Breast epithelium (tissue), 4 donors: Measurements from ENCODE around the gene BIN1. TPM values are rescaled to one million over a fixed set of nuclear protein-coding genes. Genes with fewer than 3 reads are reported as not detected.
"Not testable (repeated sequence)": the region's sequence is repeated elsewhere in the genome, so short reads cannot be mapped to it uniquely, and the experiment has no call there.

Experiments
- DNase-seq, 2 donors: peaks; one replicate each; pipeline ENCODE4 v3.0.0-alpha.2; 2019; ENCODE audit warnings: low spot score in 2 of 2
- H3K27ac ChIP-seq, 2 donors: fragments of 200-600 bp; sonication (generic) in 1 of 2; one replicate each; pipeline ENCODE4 v1.5.1; 2016 to 2019; ENCODE audit warnings: mild to moderate bottlenecking in 1 of 2
- H3K27me3 ChIP-seq, 2 donors: fragments of 200-600 bp; sonication (generic) in 1 of 2; one replicate each; pipeline versions ENCODE4 v1.5.1 to v1.6.0; 2017 to 2019; ENCODE audit warnings: control low read depth in 1 of 2, mild to moderate bottlenecking in 1 of 2
- H3K36me3 ChIP-seq: fragments of 200-600 bp; one replicate; pipeline ENCODE4 v1.5.1; 2019
- H3K4me1 ChIP-seq, 2 donors: fragments of 200-600 bp; sonication (generic); one replicate each; pipeline ENCODE4 v1.5.1; 2016 to 2019; ENCODE audit warnings: control low read depth in 1 of 2
- H3K4me3 ChIP-seq, 3 donors: fragments of 200-600 bp; sonication (generic); 1 replicate in 2 of 3; 2 replicates in 1 of 3; pipeline ENCODE4 v1.5.1; 2016 to 2019; ENCODE audit warnings: mild to moderate bottlenecking in 3 of 3, moderate library complexity in 2 of 3
- H3K9me3 ChIP-seq, 2 donors: fragments of 200-600 bp; sonication (generic) in 1 of 2; one replicate each; pipeline ENCODE4 v1.5.1; 2016 to 2019; ENCODE audit warnings: control low read depth in 1 of 2
- CTCF ChIP-seq, 3 donors: fragments of 450-650 bp; IDR thresholded peaks; one replicate each; pipeline ENCODE4 v1.5.1; 2016 to 2017; ENCODE audit warnings: antibody characterized with exemption in 3 of 3, mild to moderate bottlenecking in 3 of 3, moderate library complexity in 3 of 3
- POLR2A ChIP-seq: fragments of 450-650 bp; IDR thresholded peaks from one replicate; pipeline ENCODE4 v1.6.1; 2016; ENCODE audit warnings: antibody characterized with exemption, mild to moderate bottlenecking, moderate library complexity
- POLR2AphosphoS5 ChIP-seq, 3 donors: sonication (generic); formaldehyde crosslinking; IDR thresholded peaks; one replicate each; pipeline ENCODE4 v1.6.1; 2017; ENCODE audit warnings: antibody characterized with exemption in 3 of 3
- intact Hi-C: fragments of 100-400 bp; cut with DNase I; formaldehyde crosslinking; loops from one replicate; pipeline ENCODE4 v1.15.1; 2023; ENCODE audit warnings: low total_unique reads
- total RNA-seq, 3 donors: library from RNA; depleted of rRNA; stranded (reverse); fragments of >200 nt; gene quantifications; one replicate each; pipeline ENCODE4 v1.1.0, GENCODE V29; 2016

The BIN1 gene
- total RNA-seq, 3 donors from 2014 or later, result 30.1 to 74.4 (median 59.3) TPM

DNA sequence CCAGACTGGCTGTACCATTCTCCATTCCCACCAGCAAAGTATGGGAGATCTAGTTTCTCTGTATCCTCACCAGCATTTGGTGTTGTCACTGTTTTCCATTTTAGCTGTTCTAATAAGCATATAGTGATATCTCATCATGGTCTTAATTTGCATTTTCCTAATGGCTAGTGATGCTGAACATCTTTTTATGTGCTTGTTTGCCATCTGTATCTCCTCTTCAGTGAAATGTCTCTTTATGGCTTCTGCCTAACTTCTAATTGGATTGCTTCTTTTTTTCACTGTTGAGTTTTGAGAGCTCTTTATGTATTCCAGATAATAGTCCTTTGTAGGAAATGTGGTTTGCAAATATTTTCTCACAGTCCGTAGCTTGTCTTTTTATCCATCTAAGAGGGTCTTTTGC, 18.9 kb upstream of the BIN1 start:
- Histone ChIP-seq H3K4me3 (no peak overlapping the region), H3K27me3 (no peaks in the 10 kb centered on the region), H3K9me3 (no peaks in the 10 kb centered on the region), H3K36me3 (no peaks in the 10 kb centered on the region), H3K4me1 (no peaks in the 10 kb centered on the region), H3K27ac (no peak overlapping the region)
- intact Hi-C loops, result no loop called here
- TF ChIP-seq CTCF (IDR thresholded peaks at IDR 0.05) (no peak), POLR2AphosphoS5 (IDR thresholded peaks at IDR 0.05) (no peak), POLR2A (no peak)
- no peak for DNase-seq

DNA sequence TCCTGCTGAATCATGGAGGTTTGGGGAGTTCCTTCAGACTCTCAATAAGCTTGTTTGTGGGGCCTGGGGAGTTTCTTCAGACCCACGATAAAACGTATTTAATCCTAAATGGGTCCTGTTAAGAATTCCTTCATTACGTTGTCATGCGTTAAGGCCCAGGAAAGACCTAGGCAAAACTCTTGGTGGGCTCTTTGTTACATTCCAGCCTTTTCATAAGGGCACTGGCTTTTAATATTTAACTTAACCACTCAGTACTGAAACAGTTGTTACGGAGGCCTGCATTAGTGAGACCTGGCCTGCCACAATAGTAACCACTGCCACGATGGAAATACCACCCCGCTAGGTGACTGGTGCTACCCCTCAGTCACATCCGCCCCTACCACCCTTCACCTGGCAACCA, 17.5 kb upstream of the BIN1 start:
- TF ChIP-seq CTCF (IDR thresholded peaks at IDR 0.05) (no peak), POLR2AphosphoS5 (IDR thresholded peaks at IDR 0.05) (no peak), POLR2A (no peak)
- no peak overlapping the region for H3K4me3 ChIP-seq
- H3K36me3 ChIP-seq, result no peaks in the 10 kb centered on the region
- H3K27ac ChIP-seq, result no peak overlapping the region
- no peaks in the 10 kb centered on the region for H3K27me3 ChIP-seq
- DNase-seq, result no peak
- H3K4me1 ChIP-seq, result no peaks in the 10 kb centered on the region
- intact Hi-C loops, result no loop called here
- H3K9me3 ChIP-seq, result no peaks in the 10 kb centered on the region

- H3K27me3 ChIP-seq, result no peaks in the 10 kb centered on the region
- TF ChIP-seq POLR2AphosphoS5 (IDR thresholded peaks at IDR 0.05) (no peak), CTCF (IDR thresholded peaks at IDR 0.05) (no peak), POLR2A (no peak)
- H3K27ac ChIP-seq, result peak overlapping the region in 1 of 2 donors; percentile 58
- DNase-seq, result no peak
- H3K9me3 ChIP-seq, result no peaks in the 10 kb centered on the region
- H3K4me3 ChIP-seq, result no peak overlapping the region
- no peaks in the 10 kb centered on the region for H3K36me3 ChIP-seq
- intact Hi-C loops, result no loop called here
- no peaks in the 10 kb centered on the region for H3K4me1 ChIP-seq
These were observed 15.5 kb upstream of the BIN1 start for GRCh38 chr2:127122361-127123027.

GRCh38 chr2:127121776-127122176, 14.8 kb upstream of the BIN1 start:
- peak overlapping the region in 1 of 2 donors; percentile 58 for H3K27ac ChIP-seq
- no peaks in the 10 kb centered on the region for H3K27me3 ChIP-seq
- H3K36me3 ChIP-seq, result no peaks in the 10 kb centered on the region
- H3K9me3 ChIP-seq, result no peaks in the 10 kb centered on the region
- intact Hi-C loops, result no loop called here
- TF ChIP-seq POLR2AphosphoS5 (IDR thresholded peaks at IDR 0.05) (no peak), POLR2A (no peak), CTCF (IDR thresholded peaks at IDR 0.05) (no peak)
- H3K4me3 ChIP-seq, result no peak overlapping the region
- H3K4me1 ChIP-seq, result no peaks in the 10 kb centered on the region
- DNase-seq, result no peak

DNA sequence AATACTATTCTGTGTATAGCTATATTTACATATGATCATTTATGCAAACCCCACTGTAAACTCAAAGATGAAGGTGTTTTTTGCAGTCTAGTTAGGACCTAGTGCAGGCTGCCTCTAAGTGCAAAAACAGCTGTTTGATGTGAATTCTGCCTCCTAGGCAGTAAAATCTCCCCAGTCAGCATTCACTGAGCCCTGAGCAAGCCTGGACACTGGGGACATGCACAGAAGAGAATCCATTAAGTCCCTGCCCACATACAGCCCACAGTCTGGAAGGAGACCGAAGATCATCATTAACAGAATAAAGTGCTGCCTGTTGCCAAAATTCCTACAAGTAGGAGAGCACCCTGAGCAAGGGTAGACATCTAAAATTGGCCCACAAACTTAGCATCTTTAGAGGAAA, 14.4 kb upstream of the BIN1 start:
- Histone ChIP-seq H3K27ac (peak overlapping the region in 1 of 2 donors; percentile 58), H3K4me1 (no peaks in the 10 kb centered on the region), H3K4me3 (no peak overlapping the region), H3K27me3 (no peaks in the 10 kb centered on the region), H3K9me3 (no peaks in the 10 kb centered on the region), H3K36me3 (no peaks in the 10 kb centered on the region)
- TF ChIP-seq POLR2AphosphoS5 (IDR thresholded peaks at IDR 0.05) (no peak), CTCF (IDR thresholded peaks at IDR 0.05) (no peak), POLR2A (no peak)
- no peak for DNase-seq
- intact Hi-C loops, result no loop called here

DNA sequence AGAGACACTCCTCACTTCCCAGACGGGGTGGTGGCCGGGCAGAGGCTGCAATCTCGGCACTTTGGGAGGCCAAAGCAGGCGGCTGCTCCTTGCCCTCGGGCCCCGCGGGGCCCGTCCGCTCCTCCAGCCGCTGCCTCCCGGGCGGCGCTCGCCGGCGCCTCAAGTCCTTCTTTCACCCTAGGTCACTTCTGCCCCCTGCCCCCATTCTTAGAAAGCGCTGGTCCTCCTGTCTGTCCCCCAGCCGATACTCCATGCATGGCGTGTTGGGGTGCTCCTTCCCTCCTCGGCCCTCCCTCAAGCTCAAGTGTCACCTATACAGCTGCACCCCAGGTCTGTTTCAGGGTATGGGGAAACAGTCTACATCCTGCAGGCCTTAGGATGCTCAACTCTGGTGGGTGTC, 13.5 kb upstream of the BIN1 start:
- H3K4me1 ChIP-seq, DNase-seq, H3K27me3 ChIP-seq, H3K4me3 ChIP-seq, intact Hi-C loops, H3K36me3 ChIP-seq, H3K9me3 ChIP-seq: not testable (repeated sequence)
- H3K27ac ChIP-seq, result peak overlapping the region in 1 of 2 donors; percentile 58
